HL-60 (cell line): ENCODE results near the gene PTGES3L.
"Not testable (repeated sequence)": the region's sequence is repeated elsewhere in the genome, so short reads cannot be mapped to it uniquely, and the experiment has no call there.

ENCODE experiments used
- DNase-seq, 2 experiments: peaks; one replicate each; pipeline ENCODE4 v3.0.0-alpha.2; 2010 to 2020; ENCODE audit warnings: low read depth in 1 of 2, low spot score in 1 of 2
- H3K27ac ChIP-seq: fragments of 250-450 bp; sonication (Bioruptor Pico); replicated peaks from 2 replicates; pipeline ENCODE4 v1.5.1; 2020; ENCODE audit warnings: mild to moderate bottlenecking, moderate library complexity
- H3K27me3 ChIP-seq: fragments of 250-450 bp; sonication (Bioruptor Pico); 2 replicates; pipeline ENCODE4 v1.5.1; 2021; ENCODE audit warnings: mild to moderate bottlenecking, moderate library complexity; ENCODE audit not compliant: insufficient read depth, poor library complexity, severe bottlenecking
- H3K4me3 ChIP-seq: replicated peaks from 2 replicates; pipeline ENCODE4 v1.5.1; 2011; ENCODE audit warnings: mild to moderate bottlenecking, control low read depth, low read length; ENCODE audit not compliant: insufficient read depth
- CTCF ChIP-seq: IDR thresholded peaks from one replicate; pipeline ENCODE4 v1.5.1; 2011; ENCODE audit warnings: low read length, control low read depth, inconsistent platforms; ENCODE audit not compliant: insufficient read depth
- GABPA ChIP-seq: IDR thresholded peaks from 2 replicates; pipeline ENCODE4 v1.6.1; 2012; ENCODE audit warnings: low read depth
- POLR2AphosphoS5 ChIP-seq: IDR thresholded peaks from 2 replicates; pipeline ENCODE4 v1.6.1; 2012; ENCODE audit warnings: low read depth
- SPI1 ChIP-seq: IDR thresholded peaks from 2 replicates; pipeline ENCODE4 v1.6.1; 2012; ENCODE audit warnings: low read depth, mild to moderate bottlenecking, borderline replicate concordance
- TF ChIP-seq, protein P1 (sequence below): IDR thresholded peaks from 2 replicates; pipeline ENCODE4 v1.6.1; 2012; ENCODE audit warnings: low read depth; ENCODE audit not compliant: insufficient replicate concordance

The PTGES3L gene

GRCh38 chr17:42997390-42997983 is 17.6 kb upstream of the PTGES3L start:
- DNase-seq: no peak
- TF ChIP-seq, protein P1, sequence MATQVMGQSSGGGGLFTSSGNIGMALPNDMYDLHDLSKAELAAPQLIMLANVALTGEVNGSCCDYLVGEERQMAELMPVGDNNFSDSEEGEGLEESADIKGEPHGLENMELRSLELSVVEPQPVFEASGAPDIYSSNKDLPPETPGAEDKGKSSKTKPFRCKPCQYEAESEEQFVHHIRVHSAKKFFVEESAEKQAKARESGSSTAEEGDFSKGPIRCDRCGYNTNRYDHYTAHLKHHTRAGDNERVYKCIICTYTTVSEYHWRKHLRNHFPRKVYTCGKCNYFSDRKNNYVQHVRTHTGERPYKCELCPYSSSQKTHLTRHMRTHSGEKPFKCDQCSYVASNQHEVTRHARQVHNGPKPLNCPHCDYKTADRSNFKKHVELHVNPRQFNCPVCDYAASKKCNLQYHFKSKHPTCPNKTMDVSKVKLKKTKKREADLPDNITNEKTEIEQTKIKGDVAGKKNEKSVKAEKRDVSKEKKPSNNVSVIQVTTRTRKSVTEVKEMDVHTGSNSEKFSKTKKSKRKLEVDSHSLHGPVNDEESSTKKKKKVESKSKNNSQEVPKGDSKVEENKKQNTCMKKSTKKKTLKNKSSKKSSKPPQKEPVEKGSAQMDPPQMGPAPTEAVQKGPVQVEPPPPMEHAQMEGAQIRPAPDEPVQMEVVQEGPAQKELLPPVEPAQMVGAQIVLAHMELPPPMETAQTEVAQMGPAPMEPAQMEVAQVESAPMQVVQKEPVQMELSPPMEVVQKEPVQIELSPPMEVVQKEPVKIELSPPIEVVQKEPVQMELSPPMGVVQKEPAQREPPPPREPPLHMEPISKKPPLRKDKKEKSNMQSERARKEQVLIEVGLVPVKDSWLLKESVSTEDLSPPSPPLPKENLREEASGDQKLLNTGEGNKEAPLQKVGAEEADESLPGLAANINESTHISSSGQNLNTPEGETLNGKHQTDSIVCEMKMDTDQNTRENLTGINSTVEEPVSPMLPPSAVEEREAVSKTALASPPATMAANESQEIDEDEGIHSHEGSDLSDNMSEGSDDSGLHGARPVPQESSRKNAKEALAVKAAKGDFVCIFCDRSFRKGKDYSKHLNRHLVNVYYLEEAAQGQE: no peak
- TF ChIP-seq GABPA (no peak), SPI1 (no peak), POLR2AphosphoS5 (no peak)
- Histone ChIP-seq H3K27ac (peak overlapping the region; percentile 41), H3K27me3 (no peaks in the 10 kb centered on the region), H3K4me3 (peak overlapping the region; percentile 26)

DNA sequence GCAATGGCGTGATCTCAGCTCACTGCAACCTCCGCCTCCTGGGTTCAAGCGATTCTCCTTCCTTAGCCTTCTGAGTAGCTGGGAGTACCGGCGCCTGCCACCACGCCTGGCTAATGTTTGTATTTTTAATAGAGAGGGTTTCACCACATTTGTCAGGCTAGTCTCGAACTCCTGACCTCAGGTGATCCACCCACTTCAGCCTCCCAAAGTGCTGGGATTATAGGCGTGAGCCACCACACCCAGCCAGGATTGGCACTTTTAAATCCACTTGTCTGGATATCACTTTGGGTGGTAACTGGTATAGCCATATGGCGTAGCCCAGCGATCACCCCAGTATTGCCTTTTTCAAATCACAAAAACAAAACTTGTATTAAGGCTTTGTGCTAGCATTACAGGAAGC is 14.0 kb upstream of the PTGES3L start:
- not testable (repeated sequence) for H3K27ac ChIP-seq, DNase-seq, H3K4me3 ChIP-seq, H3K27me3 ChIP-seq

DNA sequence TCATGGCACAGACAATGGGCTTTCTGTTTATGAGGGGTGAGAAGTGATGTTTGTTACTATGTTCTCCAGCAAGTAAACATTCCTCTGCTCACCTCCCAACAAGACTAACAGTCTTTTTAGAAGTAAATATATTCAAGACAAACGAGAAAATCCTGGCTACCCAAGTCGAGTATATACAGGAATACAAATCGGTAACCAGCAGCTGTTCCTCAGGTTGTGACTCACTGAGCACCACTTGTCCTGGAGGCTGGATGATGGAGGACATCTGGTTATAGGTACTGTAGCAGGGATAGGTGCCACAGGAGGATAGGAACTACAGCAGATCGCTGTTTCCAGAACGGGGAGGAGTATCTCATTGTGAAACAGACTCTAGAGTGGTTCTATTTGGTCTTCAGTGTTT is 13.0 kb upstream of the PTGES3L start:
- no peak overlapping the region for H3K4me3 ChIP-seq
- H3K27ac ChIP-seq: no peak overlapping the region
- TF ChIP-seq GABPA (no peak), SPI1 (no peak), CTCF (no peak), POLR2AphosphoS5 (no peak)
- TF ChIP-seq, protein P1: no peak
- H3K27me3 ChIP-seq: no peaks in the 10 kb centered on the region
- DNase-seq: no peak

DNA sequence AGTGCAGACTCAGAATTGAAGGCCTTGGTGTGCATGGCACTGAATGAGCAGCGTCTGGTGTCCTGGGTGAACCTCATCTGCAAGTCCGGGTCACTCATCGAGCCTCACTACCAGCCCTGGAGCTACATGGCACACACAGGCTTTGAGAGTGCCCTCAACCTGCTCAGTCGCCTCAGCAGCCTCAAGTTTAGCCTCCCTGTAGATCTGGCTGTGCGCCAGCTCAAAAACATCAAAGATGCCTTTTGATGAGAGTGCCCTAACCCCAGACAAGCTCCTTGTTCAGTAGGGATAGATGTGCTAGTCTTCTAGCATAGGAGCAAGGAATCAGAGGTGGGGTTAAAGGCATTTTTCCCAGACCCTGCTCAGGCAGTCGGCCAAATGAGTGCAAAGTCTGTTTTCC is 11.6 kb upstream of the PTGES3L start:
- Histone ChIP-seq H3K27me3 (no peaks in the 10 kb centered on the region), H3K27ac (no peak overlapping the region), H3K4me3 (no peak overlapping the region)
- no peak for TF ChIP-seq SPI1
- TF ChIP-seq, protein P1: no peak
- no peak for TF ChIP-seq CTCF
- no peak for TF ChIP-seq GABPA
- TF ChIP-seq POLR2AphosphoS5: no peak
- DNase-seq: no peak
